HUES64 (cell line): ENCODE results near the gene DALRD3.

ENCODE experiments used
- H3K27ac ChIP-seq: 2 replicates; pipeline ENCODE4 v1.7.0; 2013; ENCODE audit warnings: low read depth, low read length, inconsistent platforms
- H3K27me3 ChIP-seq: 2 replicates; pipeline ENCODE4 v1.6.1; 2013; ENCODE audit warnings: mild to moderate bottlenecking, low read length; ENCODE audit not compliant: insufficient read depth
- H3K36me3 ChIP-seq: 2 replicates; pipeline ENCODE4 v1.6.1; 2013; ENCODE audit warnings: mild to moderate bottlenecking, low read length; ENCODE audit not compliant: insufficient read depth
- H3K4me1 ChIP-seq: 2 replicates; pipeline ENCODE4 v1.6.1; 2013; ENCODE audit warnings: mild to moderate bottlenecking, low read length, moderate library complexity; ENCODE audit not compliant: insufficient read depth
- H3K4me3 ChIP-seq: 2 replicates; pipeline ENCODE4 v1.5.1; 2013; ENCODE audit warnings: mild to moderate bottlenecking, low read length, moderate library complexity
- H3K9ac ChIP-seq: 2 replicates; pipeline ENCODE4 v1.6.1; 2013; ENCODE audit warnings: mild to moderate bottlenecking, low read depth, low read length
- H3K9me3 ChIP-seq: 2 replicates; pipeline ENCODE4 v1.6.1; 2013; ENCODE audit warnings: low read depth, low read length; ENCODE audit not compliant: insufficient read depth
- WGBS: fragments of 150-250, 120-280 bp; methylation state at CpG from one replicate; pipeline ENCODE4 v1.1.7; 2013; ENCODE audit warnings: missing lambda C conversion rate; 5-methylcytosine and 5-hydroxymethylcytosine counted together

DALRD3 gene

GRCh38 chr3:49004352-49005302, 13.8 kb downstream of the DALRD3 start:
- Histone ChIP-seq H3K27me3 (no peaks in the 10 kb centered on the region), H3K9me3 (no peaks in the 10 kb centered on the region)

DNA sequence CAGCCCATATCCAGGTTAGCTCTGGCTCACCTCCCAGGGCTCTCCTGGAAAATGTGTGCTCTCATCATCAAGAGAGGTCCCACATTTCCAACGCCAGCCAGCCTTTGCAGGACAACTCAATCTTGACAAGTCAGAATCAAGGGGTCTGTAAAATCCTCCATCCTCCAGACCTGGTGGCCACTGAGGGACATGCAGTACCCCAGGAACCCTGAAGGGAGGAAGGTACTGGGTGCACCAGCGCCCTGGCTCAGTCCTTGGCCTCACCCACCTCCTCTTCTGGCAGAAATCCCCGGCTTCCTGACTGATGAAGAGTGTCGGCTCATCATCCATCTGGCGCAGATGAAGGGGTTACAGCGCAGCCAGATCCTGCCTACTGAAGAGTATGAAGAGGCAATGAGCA, 17.2 kb downstream of the DALRD3 start:
- WGBS = 92% methylated on average over 6 of the region's 6 CpGs
- H3K9ac ChIP-seq = no peak overlapping the region
- H3K27ac ChIP-seq = no peak overlapping the region
- H3K4me1 ChIP-seq = peaks cover 11% of the 10 kb centered on the region
- no peak overlapping the region for H3K4me3 ChIP-seq
- H3K27me3 ChIP-seq = no peaks in the 10 kb centered on the region
- H3K36me3 ChIP-seq = 0 out of 2 replicates have a peak, but pooled peaks cover 6% of the 10 kb centered on the region
- H3K9me3 ChIP-seq = no peaks in the 10 kb centered on the region

More at GRCh38 chr3:49004352-49005302, 13.8 kb downstream of the DALRD3 start:
- 90% methylated on average over 16 of the region's 16 CpGs for WGBS
- H3K9ac ChIP-seq = no peak overlapping the region
- H3K4me3 ChIP-seq = no peak overlapping the region
- H3K4me1 ChIP-seq = peaks cover 11% of the 10 kb centered on the region
- H3K36me3 ChIP-seq = peaks cover 4% of the 10 kb centered on the region; the same call in 1 of the 2 replicates
- no peak overlapping the region for H3K27ac ChIP-seq

DNA sequence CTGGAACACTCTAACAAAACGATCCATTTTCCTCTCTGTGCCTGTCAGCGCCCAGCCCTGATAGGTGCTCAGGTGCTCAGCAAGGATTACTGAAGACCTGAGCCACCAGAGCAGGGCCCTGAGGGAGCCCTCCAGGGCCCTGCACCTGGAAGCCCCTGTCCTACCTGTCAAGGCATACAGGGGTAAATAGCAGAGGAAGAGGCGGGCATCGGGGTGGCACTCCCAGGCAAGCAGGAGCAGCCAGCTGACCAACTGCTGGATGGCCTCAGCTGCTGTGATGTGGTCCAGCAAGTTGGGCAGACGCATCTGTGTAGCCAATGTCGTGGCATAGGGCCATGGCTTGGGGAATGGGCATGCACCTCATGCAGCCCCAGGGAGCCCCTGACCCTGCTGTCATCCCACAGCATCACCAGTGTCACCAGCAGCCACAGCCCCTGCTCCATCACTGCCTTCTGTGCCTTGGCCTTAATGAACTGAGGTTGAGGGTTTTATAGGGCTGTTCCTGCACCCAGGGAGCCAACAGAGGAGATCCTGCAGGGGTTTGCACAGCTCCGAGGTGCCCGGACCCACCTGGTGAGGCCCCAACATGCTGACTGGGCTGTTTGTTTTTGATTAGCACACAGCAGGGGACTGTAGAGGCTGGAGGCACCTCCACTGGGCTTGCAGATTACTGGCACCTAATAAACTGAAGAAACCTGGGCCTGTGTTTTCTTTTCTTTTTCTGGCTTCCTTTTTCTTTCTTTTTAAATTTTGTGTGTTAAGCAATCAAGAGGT, 19.1 kb downstream of the DALRD3 start:
- Histone ChIP-seq H3K4me3 (no peak overlapping the region), H3K36me3 (peaks cover 6% of the 10 kb centered on the region; the same call in 1 of the 2 replicates), H3K27me3 (no peaks in the 10 kb centered on the region), H3K4me1 (peaks cover 11% of the 10 kb centered on the region), H3K27ac (no peak overlapping the region), H3K9me3 (no peaks in the 10 kb centered on the region), H3K9ac (no peak overlapping the region)
- WGBS = 80% methylated on average over 8 of the region's 8 CpGs

DNA sequence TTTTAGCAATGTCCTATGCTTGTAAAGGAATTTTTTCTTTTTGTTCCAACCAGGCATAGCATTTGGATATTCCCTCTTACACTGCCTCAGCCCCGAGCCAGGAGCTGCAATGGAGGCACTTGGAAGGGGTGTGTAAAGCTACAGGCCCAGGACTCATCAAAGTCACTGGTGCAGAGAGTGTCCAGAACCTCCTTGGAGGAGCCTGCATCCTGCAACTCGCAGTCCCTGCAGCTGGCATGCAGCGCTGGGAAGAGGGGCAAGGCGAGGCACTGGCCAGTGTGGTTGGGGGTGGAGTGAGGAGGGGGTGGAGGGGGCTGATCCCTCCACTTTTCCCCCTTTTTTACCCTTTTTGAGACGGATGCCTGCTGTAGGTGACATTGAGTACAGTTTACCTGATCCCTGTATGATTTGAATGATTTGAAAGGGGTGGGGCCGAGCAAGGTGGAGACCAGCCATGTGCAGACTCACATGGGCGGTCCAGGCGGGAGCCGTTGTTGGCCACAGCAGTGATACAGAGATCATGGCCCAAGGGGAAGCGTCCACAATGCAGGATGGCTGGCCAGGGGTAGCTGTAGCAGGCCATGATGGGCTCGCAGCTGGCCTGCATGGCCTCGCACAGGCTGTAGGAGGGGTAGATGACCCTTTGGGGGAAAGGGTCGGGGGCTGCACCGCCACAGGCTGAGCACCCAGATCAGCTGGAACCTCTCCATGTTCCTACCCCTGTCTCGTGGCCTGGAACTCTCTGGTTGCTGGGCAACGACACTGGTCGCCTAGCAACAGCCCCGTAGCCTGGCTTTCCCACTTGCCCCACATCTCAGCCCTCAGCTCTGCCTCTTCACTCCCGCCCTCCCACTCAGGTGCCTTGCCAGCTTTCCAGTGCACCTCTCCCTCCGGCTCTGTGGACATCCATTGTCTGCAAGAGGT, 20.4 kb downstream of the DALRD3 start:
- Histone ChIP-seq H3K4me3 (no peak overlapping the region), H3K36me3 (peaks cover 6% of the 10 kb centered on the region; the same call in 1 of the 2 replicates), H3K4me1 (peaks cover 11% of the 10 kb centered on the region), H3K9ac (no peak overlapping the region), H3K9me3 (no peaks in the 10 kb centered on the region), H3K27ac (no peak overlapping the region), H3K27me3 (no peaks in the 10 kb centered on the region)
- WGBS = 92% methylated on average over 20 of the region's 20 CpGs

DNA sequence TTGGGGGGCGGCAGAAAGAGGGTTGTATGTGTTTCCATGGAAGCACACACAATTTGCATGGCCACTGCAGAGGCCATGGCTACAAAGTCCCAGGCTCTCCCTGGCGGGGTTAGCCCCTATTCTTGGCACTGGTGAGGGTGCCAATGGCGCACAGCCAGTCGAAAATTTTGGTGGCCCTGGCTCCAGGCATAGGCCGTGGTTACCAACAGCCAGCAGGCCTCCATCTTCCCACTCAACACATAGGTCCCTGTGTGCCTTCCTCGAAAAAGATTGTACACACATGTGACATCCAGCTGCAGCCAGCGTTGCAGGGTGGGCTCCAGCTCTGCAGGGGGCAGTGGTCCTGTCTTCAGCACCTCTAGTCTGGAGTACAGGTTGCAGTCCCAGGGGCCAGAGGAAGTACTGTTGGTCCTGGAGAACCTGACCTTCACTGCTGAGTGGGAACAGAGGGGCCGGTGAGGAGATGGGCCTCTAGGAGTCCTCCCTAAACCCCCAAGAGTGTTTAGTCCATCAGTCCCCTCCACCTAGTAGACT, 21.2 kb downstream of the DALRD3 start:
- peaks cover 11% of the 10 kb centered on the region for H3K4me1 ChIP-seq
- H3K9ac ChIP-seq = no peak overlapping the region
- peaks cover 6% of the 10 kb centered on the region; the same call in 1 of the 2 replicates for H3K36me3 ChIP-seq
- no peak overlapping the region for H3K27ac ChIP-seq
- H3K4me3 ChIP-seq = no peak overlapping the region
- no peaks in the 10 kb centered on the region for H3K27me3 ChIP-seq
- H3K9me3 ChIP-seq = no peaks in the 10 kb centered on the region
- WGBS = 92% methylated on average over 8 of the region's 8 CpGs

DNA sequence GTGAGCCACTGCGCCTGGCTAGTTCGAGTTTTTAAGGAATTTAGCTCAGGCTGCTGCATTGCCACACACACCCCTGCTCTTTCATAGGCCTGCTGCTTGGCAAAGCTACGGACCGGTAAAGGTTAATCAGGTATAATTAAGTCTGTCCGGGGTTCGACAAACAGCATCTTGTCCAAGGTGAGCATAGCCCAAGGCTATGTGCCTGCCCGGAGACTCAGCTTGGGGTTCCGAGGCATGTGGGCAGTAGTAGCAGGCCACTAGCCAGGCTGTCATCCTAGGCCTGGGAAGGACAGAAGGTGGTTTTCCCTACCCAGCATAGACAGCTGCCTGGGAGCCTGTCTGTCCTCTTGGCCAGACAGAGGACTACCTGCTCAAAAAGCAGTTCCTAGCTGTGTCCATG, 21.7 kb downstream of the DALRD3 start:
- Histone ChIP-seq H3K36me3 (peaks cover 6% of the 10 kb centered on the region; the same call in 1 of the 2 replicates), H3K27ac (no peak overlapping the region), H3K27me3 (no peaks in the 10 kb centered on the region), H3K9me3 (no peaks in the 10 kb centered on the region), H3K9ac (no peak overlapping the region), H3K4me3 (no peak overlapping the region), H3K4me1 (peaks cover 13% of the 10 kb centered on the region)
- WGBS = 96% methylated on average over 8 of the region's 8 CpGs

- Histone ChIP-seq H3K9me3 (no peaks in the 10 kb centered on the region), H3K36me3 (peaks cover 6% of the 10 kb centered on the region; the same call in 1 of the 2 replicates), H3K9ac (no peak overlapping the region), H3K27me3 (no peaks in the 10 kb centered on the region), H3K27ac (no peak overlapping the region), H3K4me1 (peaks cover 10% of the 10 kb centered on the region), H3K4me3 (no peak overlapping the region)
Measured at GRCh38 chr3:48993834-48994233, 24.5 kb downstream of the DALRD3 start.

GRCh38 chr3:48991851-48992545, 26.4 kb downstream of the DALRD3 start:
- WGBS = 97% methylated on average over 5 of the region's 5 CpGs
- H3K9ac ChIP-seq = no peak overlapping the region
- peak overlapping the region; percentile 89; the same call in 1 of the 2 replicates for H3K4me3 ChIP-seq
- peaks cover 4% of the 10 kb centered on the region; the same call in 1 of the 2 replicates for H3K36me3 ChIP-seq
- H3K27me3 ChIP-seq = no peaks in the 10 kb centered on the region
- H3K27ac ChIP-seq = no peak overlapping the region
- H3K9me3 ChIP-seq = no peaks in the 10 kb centered on the region
- H3K4me1 ChIP-seq = peaks cover 11% of the 10 kb centered on the region

DNA sequence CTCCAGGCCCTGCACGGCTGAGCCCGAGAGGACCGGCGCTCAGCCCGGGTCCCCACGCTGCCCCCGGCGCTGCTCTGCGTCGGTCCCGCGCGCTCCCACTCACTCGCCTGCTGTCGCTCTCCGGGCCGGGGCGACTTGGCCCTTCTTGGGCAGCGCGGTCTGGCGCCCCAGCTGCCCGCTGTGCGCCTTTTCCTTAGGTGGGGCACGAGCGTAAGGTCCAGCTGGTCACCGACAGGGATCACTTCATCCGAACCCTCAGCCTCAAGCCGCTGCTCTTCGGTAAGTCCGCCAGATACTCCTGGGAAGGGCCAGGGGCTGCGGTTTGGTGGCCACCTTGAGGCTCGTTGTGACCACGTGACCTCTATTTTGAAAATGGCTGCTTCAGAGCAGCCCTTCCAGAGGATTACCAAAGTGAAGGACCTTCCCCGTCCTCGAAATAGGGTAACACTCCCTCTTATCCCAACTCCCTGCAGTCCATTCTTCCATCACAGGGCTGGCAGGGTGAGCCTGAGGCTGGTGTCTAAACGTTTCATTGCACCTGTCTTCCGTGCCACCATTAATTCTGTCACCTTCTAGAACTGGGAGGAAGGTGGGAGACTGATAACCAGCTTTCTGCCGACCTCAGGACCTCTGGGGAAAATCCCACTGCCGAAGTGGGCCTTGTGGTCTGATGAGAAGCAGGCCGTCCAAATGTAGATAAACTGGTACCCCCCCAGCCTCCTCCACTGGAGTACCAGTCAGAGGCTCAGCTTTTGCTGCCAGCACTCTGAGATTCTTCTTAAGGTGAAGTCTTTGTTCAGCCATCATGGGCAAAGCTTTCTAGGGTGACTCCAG, 27.5 kb downstream of the DALRD3 start:
- peaks cover 5% of the 10 kb centered on the region; the same call in 1 of the 2 replicates for H3K36me3 ChIP-seq
- peak overlapping the region; percentile 88 for H3K27ac ChIP-seq
- H3K4me1 ChIP-seq = peaks cover 11% of the 10 kb centered on the region
- WGBS = 7% methylated on average over 40 of the region's 40 CpGs
- no peaks in the 10 kb centered on the region for H3K9me3 ChIP-seq
- peak overlapping the region; percentile 90 for H3K9ac ChIP-seq
- no peaks in the 10 kb centered on the region for H3K27me3 ChIP-seq
- peak overlapping the region; percentile 89 for H3K4me3 ChIP-seq
